ENCODE results near the gene S100A7. TPM values are rescaled to one million over a fixed set of nuclear protein-coding genes. Genes with fewer than 3 reads are reported as not detected.
A peak's percentile ranks its signal among the peaks of the same experiment; 100 is the strongest.

Gene S100A7
- total and polyA plus RNA-seq, 2 experiments from 2014 or later = not detected

DNA sequence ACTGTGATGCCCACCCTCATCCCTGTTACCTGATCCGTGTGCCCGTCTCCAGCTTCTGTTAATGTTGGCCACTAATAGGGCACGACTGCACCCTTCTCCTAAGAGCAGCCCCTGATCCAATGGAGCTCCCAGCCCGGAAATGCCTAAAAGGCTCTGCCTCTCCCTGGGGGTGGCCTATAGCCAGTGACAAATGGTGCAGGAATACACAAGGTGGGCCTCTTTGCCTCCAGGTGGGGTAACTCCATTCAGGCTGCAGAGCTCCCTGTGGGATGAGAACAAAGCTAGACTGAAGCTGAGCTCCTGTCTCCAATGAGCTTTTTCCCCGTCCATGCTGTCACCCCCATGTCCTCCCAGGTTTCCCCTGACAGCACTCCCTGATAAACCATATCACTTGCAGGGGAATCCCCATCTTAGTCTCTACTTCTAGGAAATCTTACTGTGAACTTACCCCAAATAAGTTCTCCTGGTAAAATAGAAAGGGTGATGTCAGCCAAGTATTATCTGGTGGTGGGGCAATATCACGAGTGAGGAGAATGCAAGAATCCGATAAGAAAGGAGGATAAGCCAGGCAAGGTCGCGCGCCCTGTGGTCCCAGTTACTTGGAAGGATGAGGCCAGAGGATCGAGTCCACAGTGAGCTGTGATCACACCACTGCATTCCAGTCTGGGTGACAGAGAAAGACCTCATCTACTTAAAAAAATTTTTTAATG is 25.6 kb downstream of the S100A7 start:
- no peak for TF ChIP-seq CTCF (IDR thresholded peaks at IDR 0.05; ENCODE audit: low read depth, low read length)
- peak in 1 of 2 donors; percentile 3 for DNase-seq (ENCODE audit: low read depth in 1 of 2, low spot score in 1 of 2)

GRCh38 chr1:153432874-153433681 is 27.4 kb downstream of the S100A7 start:
- H3K9me3 ChIP-seq (ENCODE audit: low read depth) = no peaks in the 10 kb centered on the region
- peak in 1 of 2 donors; percentile 4 for DNase-seq (ENCODE audit: low read depth in 1 of 2, low spot score in 1 of 2)
- no peaks in the 10 kb centered on the region for H3K4me1 ChIP-seq (ENCODE audit: low read depth)
- no peak for TF ChIP-seq CTCF (IDR thresholded peaks at IDR 0.05; ENCODE audit: low read depth, low read length)
- no peak overlapping the region for H3K4me3 ChIP-seq
- peaks cover 8% of the 10 kb centered on the region for H3K27me3 ChIP-seq
- no peak overlapping the region for H3K27ac ChIP-seq
- no peaks in the 10 kb centered on the region for H3K36me3 ChIP-seq

More for the DNA sequence above, 25.6 kb downstream of the S100A7 start:
- H3K4me1 ChIP-seq (ENCODE audit: low read depth) = no peaks in the 10 kb centered on the region
- no peak overlapping the region for H3K27ac ChIP-seq
- no peak overlapping the region for H3K4me3 ChIP-seq
- H3K36me3 ChIP-seq = no peaks in the 10 kb centered on the region
- peaks cover 4% of the 10 kb centered on the region for H3K27me3 ChIP-seq
- H3K9me3 ChIP-seq (ENCODE audit: low read depth) = no peaks in the 10 kb centered on the region

DNA sequence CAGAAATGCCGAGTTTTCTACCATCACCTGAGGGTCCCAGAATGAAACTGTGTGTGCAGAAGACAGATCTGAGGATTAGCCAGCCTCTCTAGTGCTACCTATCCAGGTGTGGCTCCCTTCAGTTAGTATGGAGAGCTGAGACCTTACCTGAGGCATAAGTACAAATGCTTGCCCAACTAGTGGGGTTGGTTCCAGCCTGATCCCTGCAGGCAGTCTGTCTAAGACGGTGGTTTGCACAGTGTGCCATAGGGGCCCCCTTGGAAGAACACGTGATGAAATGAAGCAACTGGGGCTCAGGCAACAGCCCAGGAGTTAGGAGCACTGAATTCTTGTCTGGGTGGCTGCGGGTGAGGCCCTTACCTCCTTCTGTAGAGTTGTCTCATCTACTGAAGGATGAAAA is 28.5 kb downstream of the S100A7 start:
- DNase-seq (ENCODE audit: low read depth in 1 of 2, low spot score in 1 of 2) = no peak
- H3K4me1 ChIP-seq (ENCODE audit: low read depth) = no peaks in the 10 kb centered on the region
- H3K4me3 ChIP-seq = no peak overlapping the region
- no peak overlapping the region for H3K27ac ChIP-seq
- peaks cover 9% of the 10 kb centered on the region for H3K27me3 ChIP-seq
- no peaks in the 10 kb centered on the region for H3K36me3 ChIP-seq
- H3K9me3 ChIP-seq (ENCODE audit: low read depth) = no peaks in the 10 kb centered on the region
- TF ChIP-seq CTCF (IDR thresholded peaks at IDR 0.05; ENCODE audit: low read depth, low read length) = no peak

GRCh38 chr1:153431427-153431826 is 29.0 kb downstream of the S100A7 start:
- Histone ChIP-seq H3K4me3 (no peak overlapping the region), H3K36me3 (no peaks in the 10 kb centered on the region), H3K9me3 (ENCODE audit: low read depth) (no peaks in the 10 kb centered on the region), H3K4me1 (ENCODE audit: low read depth) (no peaks in the 10 kb centered on the region), H3K27ac (no peak overlapping the region), H3K27me3 (peaks cover 9% of the 10 kb centered on the region)
- no peak for TF ChIP-seq CTCF (IDR thresholded peaks at IDR 0.05; ENCODE audit: low read depth, low read length)
- no peak for DNase-seq (ENCODE audit: low read depth in 1 of 2, low spot score in 1 of 2)

DNA sequence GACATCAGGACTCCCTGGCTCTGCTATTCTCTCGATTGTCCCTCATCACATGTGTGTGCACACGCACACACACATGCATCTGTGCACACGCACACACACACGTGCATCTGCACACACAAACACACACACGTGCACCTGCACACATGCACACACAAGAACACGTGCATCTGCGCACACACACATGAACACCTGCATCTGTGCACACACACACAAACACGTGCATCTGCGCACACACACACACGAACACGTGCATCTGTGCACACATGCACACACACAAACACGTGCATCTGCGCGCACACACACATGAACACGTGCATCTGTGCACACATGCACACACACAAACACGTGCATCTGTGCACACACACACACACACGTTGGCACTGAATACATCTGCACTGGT is 29.4 kb downstream of the S100A7 start:
- Histone ChIP-seq H3K4me3 (no peak overlapping the region), H3K4me1 (ENCODE audit: low read depth) (no peaks in the 10 kb centered on the region), H3K27ac (no peak overlapping the region), H3K9me3 (ENCODE audit: low read depth) (no peaks in the 10 kb centered on the region), H3K36me3 (no peaks in the 10 kb centered on the region), H3K27me3 (peaks cover 9% of the 10 kb centered on the region)
- no peak for DNase-seq (ENCODE audit: low read depth in 1 of 2, low spot score in 1 of 2)
- no peak for TF ChIP-seq CTCF (IDR thresholded peaks at IDR 0.05; ENCODE audit: low read depth, low read length)

Data from cardiac muscle cell (in vitro differentiated cells and primary cell).